Measurements from ENCODE around the gene USP48.

GRCh38 chr1:21652937-21653743 is 129.8 kb downstream of the USP48 start:
- TF ChIP-seq POLR2A (IDR thresholded peaks at IDR 0.05) (no peak), CTCF (IDR thresholded peaks at IDR 0.05) (no peak)

All from esophagus squamous epithelium (tissue), 4 donors.